ENCODE data around the gene MGME1. TPM values are rescaled to one million over a fixed set of nuclear protein-coding genes. Genes with fewer than 3 reads are reported as not detected.

The MGME1 gene
- total and polyA plus RNA-seq, 2 of the 13 experiments (the other 11 are each of a cell fraction or from before 2014, with no cell fraction given), result 36.7 to 66.6 TPM

DNA sequence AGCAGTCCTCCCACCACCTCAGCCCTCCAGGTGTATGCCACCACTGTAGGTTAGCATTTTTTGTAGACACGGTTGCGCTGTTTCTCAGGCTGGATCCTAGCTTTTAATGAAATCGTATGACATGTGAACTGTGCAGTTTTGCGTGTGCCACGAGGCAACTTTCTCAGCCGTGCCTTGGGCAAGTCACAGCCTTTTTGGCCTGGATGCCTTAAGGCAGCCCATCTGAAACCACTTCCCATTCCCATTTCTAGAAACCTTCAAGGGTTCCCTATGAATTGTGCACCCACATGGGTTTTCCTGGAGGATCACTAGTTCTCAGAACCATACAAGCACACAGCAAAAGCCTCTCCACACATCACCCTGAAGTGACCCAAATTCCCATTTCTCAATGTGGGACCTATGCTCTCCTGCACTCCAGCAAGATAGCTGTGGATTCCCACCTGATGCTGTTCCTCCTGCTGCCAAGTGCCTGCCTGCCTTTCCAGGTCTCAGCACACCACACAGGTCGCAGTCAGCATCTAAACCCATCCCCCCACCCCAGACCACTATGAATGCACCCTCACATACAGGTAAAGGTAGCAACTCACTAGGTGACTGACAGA, 29.1 kb upstream of the MGME1 start (continued):
- TF ChIP-seq, protein P1, sequence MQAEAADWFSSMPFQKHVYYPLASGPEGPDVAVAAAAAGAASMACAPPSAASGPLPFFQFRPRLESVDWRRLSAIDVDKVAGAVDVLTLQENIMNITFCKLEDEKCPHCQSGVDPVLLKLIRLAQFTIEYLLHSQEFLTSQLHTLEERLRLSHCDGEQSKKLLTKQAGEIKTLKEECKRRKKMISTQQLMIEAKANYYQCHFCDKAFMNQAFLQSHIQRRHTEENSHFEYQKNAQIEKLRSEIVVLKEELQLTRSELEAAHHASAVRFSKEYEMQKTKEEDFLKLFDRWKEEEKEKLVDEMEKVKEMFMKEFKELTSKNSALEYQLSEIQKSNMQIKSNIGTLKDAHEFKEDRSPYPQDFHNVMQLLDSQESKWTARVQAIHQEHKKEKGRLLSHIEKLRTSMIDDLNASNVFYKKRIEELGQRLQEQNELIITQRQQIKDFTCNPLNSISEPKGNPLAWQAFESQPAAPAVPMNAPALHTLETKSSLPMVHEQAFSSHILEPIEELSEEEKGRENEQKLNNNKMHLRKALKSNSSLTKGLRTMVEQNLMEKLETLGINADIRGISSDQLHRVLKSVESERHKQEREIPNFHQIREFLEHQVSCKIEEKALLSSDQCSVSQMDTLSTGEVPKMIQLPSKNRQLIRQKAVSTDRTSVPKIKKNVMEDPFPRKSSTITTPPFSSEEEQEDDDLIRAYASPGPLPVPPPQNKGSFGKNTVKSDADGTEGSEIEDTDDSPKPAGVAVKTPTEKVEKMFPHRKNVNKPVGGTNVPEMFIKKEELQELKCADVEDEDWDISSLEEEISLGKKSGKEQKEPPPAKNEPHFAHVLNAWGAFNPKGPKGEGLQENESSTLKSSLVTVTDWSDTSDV (CRISPR knock-in tag; IDR thresholded peaks at IDR 0.05), result peak; percentile 64; the same call in 1 of the 2 replicates
- TF ChIP-seq BORCS8-MEF2B (CRISPR knock-in tag; IDR thresholded peaks at IDR 0.05) (no peak; the same call in 1 of the 2 replicates), RBFOX2 (IDR thresholded peaks at IDR 0.05; ENCODE audit: low read depth, low read length) (no peak), HMG20B (CRISPR knock-in tag; conservative IDR thresholded peaks at IDR 0.05) (peak; percentile 6; the same call in 1 of the 2 replicates), ZFYVE20 (CRISPR knock-in tag; IDR thresholded peaks at IDR 0.05; ENCODE audit: borderline replicate concordance, low read depth) (no peak), CEBPB (IDR thresholded peaks at IDR 0.05; ENCODE audit: borderline replicate concordance, low read depth, low read length) (no peak), MYC (CRISPR knock-in tag; IDR thresholded peaks at IDR 0.05; ENCODE audit: borderline replicate concordance) (peak; percentile 29), REXO4 (CRISPR knock-in tag; IDR thresholded peaks at IDR 0.05; ENCODE audit: borderline replicate concordance) (0 out of 2 replicates have a peak, but pooled peaks have one; percentile 41), ZNF557 (CRISPR knock-in tag; IDR thresholded peaks at IDR 0.05) (no peak), MZF1 (CRISPR knock-in tag; IDR thresholded peaks at IDR 0.05; ENCODE audit: borderline replicate concordance) (no peak), POLR2AphosphoS5 (IDR thresholded peaks at IDR 0.05; ENCODE audit: low read depth, low read length) (peak; percentile 67), NCOA2 (CRISPR knock-in tag; IDR thresholded peaks at IDR 0.05) (0 out of 2 replicates have a peak, but pooled peaks have one; percentile 23), KDM6A (CRISPR knock-in tag; IDR thresholded peaks at IDR 0.05; ENCODE audit: low read depth) (no peak), SSRP1 (CRISPR knock-in tag; IDR thresholded peaks at IDR 0.05) (peak; percentile 78; the same call in 1 of the 2 replicates), SOX13 (IDR thresholded peaks at IDR 0.05) (no peak), SOX13 (CRISPR knock-in tag; conservative IDR thresholded peaks at IDR 0.05 in 1 of 2, IDR thresholded peaks at IDR 0.05 in 1 of 2) (peak in 1 of 2 experiments; percentile 16; a peak in 1 of 4 replicates), ZNF615 (CRISPR knock-in tag; IDR thresholded peaks at IDR 0.05; ENCODE audit: borderline replicate concordance) (peak; percentile 92; the same call in 1 of the 2 replicates), RAD51 (IDR thresholded peaks at IDR 0.05; ENCODE audit: borderline replicate concordance) (0 out of 2 replicates have a peak, but pooled peaks have one; percentile 16), POLR2G (IDR thresholded peaks at IDR 0.05; ENCODE audit: low read depth, low read length) (peak; percentile 74), CCDC6 (CRISPR knock-in tag; IDR thresholded peaks at IDR 0.05) (0 out of 2 replicates have a peak, but pooled peaks have one; percentile 36), SNAI1 (CRISPR knock-in tag; IDR thresholded peaks at IDR 0.05; ENCODE audit: borderline replicate concordance) (0 out of 2 replicates have a peak, but pooled peaks have one; percentile 15), ZNF670 (CRISPR knock-in tag; IDR thresholded peaks at IDR 0.05; ENCODE audit: borderline replicate concordance) (no peak; the same call in 1 of the 2 replicates), CHCHD3 (CRISPR knock-in tag; IDR thresholded peaks at IDR 0.05) (no peak), ZNF343 (CRISPR knock-in tag; IDR thresholded peaks at IDR 0.05) (0 out of 2 replicates have a peak, but pooled peaks have one; percentile 1), NFE2L2 (IDR thresholded peaks at IDR 0.05; ENCODE audit: low read length) (no peak)
- TF ChIP-seq, protein P2, sequence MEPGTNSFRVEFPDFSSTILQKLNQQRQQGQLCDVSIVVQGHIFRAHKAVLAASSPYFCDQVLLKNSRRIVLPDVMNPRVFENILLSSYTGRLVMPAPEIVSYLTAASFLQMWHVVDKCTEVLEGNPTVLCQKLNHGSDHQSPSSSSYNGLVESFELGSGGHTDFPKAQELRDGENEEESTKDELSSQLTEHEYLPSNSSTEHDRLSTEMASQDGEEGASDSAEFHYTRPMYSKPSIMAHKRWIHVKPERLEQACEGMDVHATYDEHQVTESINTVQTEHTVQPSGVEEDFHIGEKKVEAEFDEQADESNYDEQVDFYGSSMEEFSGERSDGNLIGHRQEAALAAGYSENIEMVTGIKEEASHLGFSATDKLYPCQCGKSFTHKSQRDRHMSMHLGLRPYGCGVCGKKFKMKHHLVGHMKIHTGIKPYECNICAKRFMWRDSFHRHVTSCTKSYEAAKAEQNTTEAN (CRISPR knock-in tag; conservative IDR thresholded peaks at IDR 0.05), result no peak
- TF ChIP-seq, protein P3, sequence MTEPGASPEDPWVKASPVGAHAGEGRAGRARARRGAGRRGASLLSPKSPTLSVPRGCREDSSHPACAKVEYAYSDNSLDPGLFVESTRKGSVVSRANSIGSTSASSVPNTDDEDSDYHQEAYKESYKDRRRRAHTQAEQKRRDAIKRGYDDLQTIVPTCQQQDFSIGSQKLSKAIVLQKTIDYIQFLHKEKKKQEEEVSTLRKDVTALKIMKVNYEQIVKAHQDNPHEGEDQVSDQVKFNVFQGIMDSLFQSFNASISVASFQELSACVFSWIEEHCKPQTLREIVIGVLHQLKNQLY (CRISPR knock-in tag; IDR thresholded peaks at IDR 0.05), result no peak; the same call in 1 of the 2 replicates

All from HepG2 (cell line).